ENCODE measurements around the gene ZFAND3.

- TF ChIP-seq POLR2A (IDR thresholded peaks at IDR 0.05) (no peak), CTCF (IDR thresholded peaks at IDR 0.05 in 4 of 5, conservative IDR thresholded peaks at IDR 0.05 in 1 of 5) (no peak)
These were observed 268.5 kb downstream of the ZFAND3 start for GRCh38 chr6:38088010-38088409.

Data from gastrocnemius medialis (tissue), 4 donors.